HG03469 (cell line): Measurements from ENCODE around the gene GARIN5B.

Experiments
- ATAC-seq: cut with Tn5 transposase; IDR thresholded peaks from one replicate; pipeline ENCODE4 v1.9.1; 2021; ENCODE audit warnings: mild to moderate bottlenecking, moderate library complexity, moderate number of reproducible peaks; ENCODE audit not compliant: unreplicated experiment

The GARIN5B gene

GRCh38 chr19:55325172-55325571 lies 37.9 kb downstream of the GARIN5B start, which contains the start of gene TMEM150B:
TMEM150B (minus strand) TSS chr19:55325341; CDS start chr19:55321036, 4,305 bp downstream.
- no peak for ATAC-seq

GRCh38 chr19:55324662-55325061 lies 38.4 kb downstream of the GARIN5B start:
- ATAC-seq: no peak

DNA sequence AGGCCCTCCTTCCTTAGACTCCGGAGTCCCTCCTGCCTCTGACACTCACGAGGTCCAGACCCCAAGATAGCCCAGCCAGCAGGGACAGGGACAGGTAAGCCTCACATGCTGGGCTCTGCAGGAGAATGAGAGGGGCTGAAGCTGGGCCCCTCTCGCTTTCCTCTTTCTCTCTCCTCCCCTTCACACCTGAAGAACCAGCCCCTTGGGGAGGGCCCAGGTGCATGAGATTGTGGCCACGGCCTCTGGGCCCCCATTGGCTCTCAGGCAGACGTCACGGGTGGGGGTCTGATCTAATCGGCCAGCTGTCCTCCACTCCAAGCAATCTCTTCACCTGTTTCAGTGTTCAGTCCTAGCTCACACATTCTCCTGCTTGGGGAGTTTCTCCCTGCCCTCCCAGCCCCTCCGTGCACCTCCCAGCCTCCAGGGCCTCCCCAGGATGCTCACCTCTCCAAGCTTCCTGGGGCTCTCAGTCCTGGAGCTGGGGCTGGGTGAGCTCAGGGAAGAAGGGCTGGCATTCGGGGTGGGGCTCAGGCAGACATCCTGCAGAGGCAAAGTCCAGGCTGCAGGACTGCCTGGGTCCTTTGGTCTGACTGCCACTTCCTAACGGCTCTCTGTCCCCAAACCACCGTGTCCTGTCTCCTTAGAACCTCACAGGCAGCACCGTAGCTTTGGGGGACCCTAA lies 40.7 kb downstream of the GARIN5B start:
- no peak for ATAC-seq

- no peak for ATAC-seq
Observed at GRCh38 chr19:55321466-55322137, 41.5 kb downstream of the GARIN5B start.

DNA sequence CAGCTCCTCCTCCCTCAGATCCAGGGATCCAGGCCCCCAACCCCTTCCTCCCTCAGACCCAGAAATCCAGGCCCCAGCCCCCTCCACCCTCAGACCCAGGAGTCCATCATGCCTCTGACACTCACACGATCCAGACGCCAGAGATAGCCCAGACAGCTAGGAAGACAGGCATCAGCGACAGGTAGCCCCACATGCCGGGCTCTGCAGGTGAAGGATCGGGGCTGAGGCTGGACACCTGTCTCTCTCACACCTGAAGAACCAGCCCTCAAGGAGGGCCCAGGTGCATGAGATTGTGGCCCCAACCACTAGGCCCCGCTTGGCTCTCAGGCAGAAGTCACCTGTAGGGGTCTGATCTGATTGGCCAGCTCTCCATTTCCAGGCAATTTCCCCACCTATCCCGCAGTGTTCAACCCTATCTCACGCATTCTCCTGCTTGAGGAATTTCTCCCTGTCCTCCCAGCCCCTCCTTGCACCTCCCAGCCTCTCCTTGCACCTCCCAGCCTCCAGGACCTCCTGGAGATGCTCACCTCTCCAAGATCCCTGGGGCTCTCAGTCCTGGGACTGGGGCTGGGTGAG lies 42.1 kb downstream of the GARIN5B start:
- no peak for ATAC-seq

GRCh38 chr19:55319785-55320184 lies 43.3 kb downstream of the GARIN5B start:
- no peak for ATAC-seq

GRCh38 chr19:55316646-55317045 lies 46.4 kb downstream of the GARIN5B start:
- no peak for ATAC-seq

GRCh38 chr19:55315956-55316525 lies 47.0 kb downstream of the GARIN5B start:
- no peak for ATAC-seq

- no peak for ATAC-seq
Observed at GRCh38 chr19:55314396-55314795, 48.7 kb downstream of the GARIN5B start.

DNA sequence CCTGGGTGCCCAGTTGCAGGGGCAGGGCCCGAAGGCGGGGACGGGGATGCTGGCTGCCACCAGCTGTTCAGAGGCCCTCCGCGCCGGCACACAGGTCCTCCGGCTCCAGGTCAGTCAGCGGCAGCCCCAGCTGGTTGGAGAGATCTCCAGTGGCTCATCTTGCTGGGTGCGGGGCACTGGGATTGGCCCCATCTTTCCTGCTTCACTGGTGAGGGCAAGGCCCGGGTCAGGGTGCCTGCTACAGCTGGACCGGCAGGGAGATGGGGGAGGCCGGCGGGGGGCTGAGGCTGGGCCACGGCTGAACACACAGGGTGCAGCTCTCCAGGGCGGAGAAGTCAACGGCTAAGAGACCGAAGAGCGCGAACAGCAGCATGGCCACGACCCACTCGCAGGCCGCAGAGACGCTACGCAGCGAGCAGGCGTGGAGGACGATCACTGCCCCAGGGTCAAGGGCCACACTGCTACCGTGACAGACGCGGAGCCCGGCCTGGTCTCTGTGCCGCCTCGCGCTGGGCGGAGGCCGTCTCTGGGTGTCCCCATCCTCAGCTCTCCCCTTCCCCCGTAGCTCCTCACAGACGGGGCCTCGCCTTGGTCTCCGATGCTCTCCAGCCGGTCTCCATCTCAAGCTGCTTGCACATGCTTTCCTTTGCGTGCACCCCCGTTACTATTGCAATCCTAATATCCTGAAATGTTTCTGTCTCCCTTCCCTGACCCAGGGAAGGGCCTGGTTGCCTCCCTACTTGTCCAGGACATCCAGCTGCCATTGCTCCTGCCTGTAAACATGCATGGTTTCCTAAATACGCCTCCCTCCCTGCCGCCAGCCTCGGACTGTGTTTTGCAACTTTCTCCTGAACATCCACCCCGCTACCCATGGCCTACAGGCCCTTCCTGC lies 50.2 kb downstream of the GARIN5B start:
- no peak for ATAC-seq

DNA sequence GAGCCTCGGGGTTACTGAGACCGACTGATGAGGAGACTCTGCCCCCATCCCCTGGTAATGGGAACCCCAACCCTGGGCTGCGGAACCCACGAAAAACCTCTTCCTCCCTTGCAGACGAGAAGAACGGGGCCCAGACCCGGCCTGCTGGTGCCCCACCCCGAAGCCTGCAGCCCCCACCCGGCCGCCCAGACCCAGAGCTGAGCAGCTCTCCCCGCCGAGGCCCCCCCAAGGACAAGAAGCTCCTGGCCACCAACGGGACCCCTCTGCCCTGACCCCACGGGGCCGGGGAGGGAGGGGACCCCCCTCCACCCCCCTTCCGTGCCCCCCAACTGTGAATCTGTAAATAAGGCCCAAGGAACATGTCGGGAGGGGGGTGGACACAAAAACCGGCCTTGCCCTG lies 51.3 kb downstream of the GARIN5B start:
- no peak for ATAC-seq

- ATAC-seq: no peak
Observed at GRCh38 chr19:55311397-55311796, 51.7 kb downstream of the GARIN5B start.

DNA sequence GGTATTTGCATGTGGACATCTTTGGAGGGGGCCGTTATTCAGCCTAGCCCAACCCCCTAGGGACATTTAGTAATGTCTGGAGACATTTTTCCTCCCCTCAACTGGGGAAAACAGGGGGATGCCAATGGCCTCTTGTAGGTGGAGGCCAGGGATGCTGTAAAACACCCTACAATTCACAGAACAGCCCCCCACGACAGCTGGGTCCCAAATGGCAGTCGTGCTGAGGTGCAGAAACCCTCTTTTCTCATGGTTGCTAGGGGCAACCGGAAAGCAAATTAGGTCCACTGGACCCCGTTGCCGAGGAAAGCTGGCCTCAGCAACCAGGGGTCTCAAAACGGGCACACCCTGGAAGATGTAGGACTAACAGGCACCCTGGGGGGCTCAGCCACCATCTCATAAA lies 52.6 kb downstream of the GARIN5B start:
- no peak for ATAC-seq

GRCh38 chr19:55309448-55309847 lies 53.6 kb downstream of the GARIN5B start:
- no peak for ATAC-seq

DNA sequence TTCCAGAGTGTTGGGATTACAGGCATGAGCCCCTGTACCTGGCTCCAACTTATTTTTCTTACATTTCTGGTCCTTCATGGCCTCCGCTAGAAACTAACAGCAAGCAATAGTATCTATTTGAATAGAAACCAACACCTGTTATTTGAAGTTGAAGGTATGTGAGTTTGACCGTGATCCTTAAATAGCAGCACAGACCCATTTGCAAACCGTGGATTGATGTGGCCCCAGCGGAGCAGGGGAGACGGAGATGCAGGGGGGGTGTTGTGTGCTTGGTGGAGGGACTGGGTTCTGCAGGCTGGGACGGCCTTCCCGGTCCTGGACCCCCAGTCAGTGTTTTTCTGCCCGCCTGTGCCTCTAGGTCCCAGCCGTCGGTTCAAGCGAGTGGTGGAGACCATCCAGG lies 54.8 kb downstream of the GARIN5B start:
- ATAC-seq: no peak

GRCh38 chr19:55306712-55307111 lies 56.3 kb downstream of the GARIN5B start:
- ATAC-seq: no peak

DNA sequence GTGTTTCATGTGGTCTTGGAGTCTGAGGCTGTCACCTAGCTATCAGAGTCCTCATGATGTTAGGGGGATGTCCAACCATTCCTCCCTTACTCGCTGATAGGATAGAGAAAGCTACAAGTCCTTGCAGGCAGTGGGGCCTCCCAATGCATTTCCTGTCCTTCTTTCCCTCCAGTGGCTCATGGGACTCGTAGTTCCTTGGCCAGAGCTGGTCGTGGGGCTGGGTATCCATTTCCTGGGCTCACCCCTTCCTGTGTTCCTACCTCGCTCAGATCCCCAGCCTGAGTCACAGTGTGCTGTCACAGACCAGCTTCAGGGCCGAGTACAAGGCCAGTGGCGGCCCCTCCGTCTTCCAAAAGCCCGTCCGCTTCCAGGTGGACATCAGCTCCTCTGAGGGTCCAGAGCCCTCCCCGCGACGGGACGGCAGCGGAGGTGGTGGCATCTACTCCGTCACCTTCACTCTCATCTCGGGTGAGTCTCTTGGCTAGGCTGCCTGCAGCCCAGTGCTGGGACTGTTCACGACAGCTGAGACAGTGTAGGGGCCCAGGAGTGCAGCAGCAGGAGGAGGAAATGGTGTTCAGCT lies 57.0 kb downstream of the GARIN5B start:
- ATAC-seq: no peak

- ATAC-seq: no peak
Observed at GRCh38 chr19:55305491-55305890, 57.6 kb downstream of the GARIN5B start.

DNA sequence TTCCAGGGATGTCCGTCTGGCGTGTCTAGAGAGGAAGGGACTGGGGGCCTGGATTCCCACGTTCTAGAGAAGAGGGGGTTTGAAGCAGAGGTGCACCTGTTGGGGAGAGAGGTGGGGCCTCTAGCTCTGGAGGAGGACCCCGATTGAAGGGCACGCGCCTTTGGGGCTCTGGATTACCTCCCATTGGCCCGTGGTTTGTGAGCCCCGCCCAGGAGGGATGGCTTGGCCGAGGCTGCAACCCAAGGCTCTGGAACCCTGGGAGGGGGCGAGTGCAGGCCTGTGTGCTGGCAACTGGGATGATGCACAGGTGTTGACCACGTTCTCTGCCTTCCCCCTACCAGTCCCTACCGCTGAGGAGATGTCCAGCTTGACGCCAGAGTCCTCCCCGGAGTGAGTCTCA lies 58.1 kb downstream of the GARIN5B start:
- ATAC-seq: no peak
